RPMI8226 (cell line): ENCODE data around the gene LRRC37B.
"Not testable (repeated sequence)": the region's sequence is repeated elsewhere in the genome, so short reads cannot be mapped to it uniquely, and the experiment has no call there.

Source experiments
- DNase-seq: peaks from one replicate; pipeline ENCODE4 v3.0.0-alpha.2; 2015

Gene LRRC37B

GRCh38 chr17:32099686-32100085 lies 92.5 kb downstream of the LRRC37B start:
- DNase-seq = no peak

GRCh38 chr17:32100323-32100722 lies 93.1 kb downstream of the LRRC37B start:
- not testable (repeated sequence) for DNase-seq

- DNase-seq = no peak
Measured at GRCh38 chr17:32100971-32101631, 93.9 kb downstream of the LRRC37B start.

- DNase-seq = no peak
Measured at GRCh38 chr17:32102172-32102571, 95.0 kb downstream of the LRRC37B start.

GRCh38 chr17:32102646-32103186 lies 95.5 kb downstream of the LRRC37B start:
- no peak for DNase-seq
